HCT116 (cell line): ENCODE data around the gene IL11RA.

ENCODE experiments used
- CTCF ChIP-seq, 3 experiments: fragments of 200-600 bp in 1 of 3; sonication (generic) in 1 of 3; IDR thresholded peaks in 2 of 3; conservative IDR thresholded peaks in 1 of 3; 2 replicates each; pipeline ENCODE4 v1.5.1; 2012 to 2017; ENCODE audit warnings: low read depth in 2 of 3, low read length in 2 of 3, antibody characterized with exemption in 1 of 3, borderline replicate concordance in 1 of 3, control low read depth in 1 of 3, mild to moderate bottlenecking in 1 of 3, mixed read lengths in 1 of 3, mixed run types in 1 of 3, moderate library complexity in 1 of 3; ENCODE audit not compliant: insufficient read depth in 1 of 3
- EZH2phosphoT487 ChIP-seq: fragments of 200-600 bp; IDR thresholded peaks from 2 replicates; pipeline ENCODE4 v1.6.1; 2018; ENCODE audit warnings: antibody characterized with exemption, borderline replicate concordance

- TF ChIP-seq CTCF (IDR thresholded peaks at IDR 0.05 in 2 of 3, conservative IDR thresholded peaks at IDR 0.05 in 1 of 3; ENCODE audit: borderline replicate concordance in 1 of 3, insufficient read depth in 1 of 3, low read depth in 2 of 3, low read length in 2 of 3), result no peak
- TF ChIP-seq EZH2phosphoT487, result no peak
Measured at GRCh38 chr9:34611811-34612787, 39.9 kb upstream of the IL11RA start, which contains the start of gene RPP25L.
